Neural cell (in vitro differentiated cells): ENCODE data around the gene TNRC6C. TPM values are rescaled to one million over a fixed set of nuclear protein-coding genes. Genes with fewer than 3 reads are reported as not detected.
A peak's percentile ranks its signal among the peaks of the same experiment; 100 is the strongest.

Experiments
- H2AFZ ChIP-seq: fragments of 200-600, 300-800 bp; sonication (generic), shearing (Covaris generic); 2 replicates; pipeline ENCODE4 v1.6.0; 2014; ENCODE audit warnings: low read depth, mild to moderate bottlenecking, antibody characterized with exemption, low read length, moderate library complexity
- H3F3A ChIP-seq: fragments of 200-600 bp; shearing (Covaris generic); 2 replicates; pipeline ENCODE4 v1.6.1; 2016; ENCODE audit warnings: mild to moderate bottlenecking, moderate library complexity, mixed read lengths, antibody characterized with exemption, low read length; ENCODE audit not compliant: insufficient read depth, poor library complexity, severe bottlenecking
- H3K27ac ChIP-seq: fragments of 200-600, 300-800 bp; sonication (generic), shearing (Covaris generic); 2 replicates; pipeline ENCODE4 v1.5.1; 2014; ENCODE audit warnings: mild to moderate bottlenecking, low read length, moderate library complexity
- H3K27me3 ChIP-seq: fragments of 300-800, 200-600 bp; sonication (generic), shearing (Covaris generic); 2 replicates; pipeline ENCODE4 v1.6.0; 2014; ENCODE audit warnings: mild to moderate bottlenecking, low read depth, low read length, moderate library complexity; ENCODE audit not compliant: insufficient read depth
- H3K36me3 ChIP-seq: fragments of 300-800, 200-600 bp; sonication (generic), shearing (Covaris generic); 2 replicates; pipeline ENCODE4 v1.5.1; 2014; ENCODE audit warnings: mild to moderate bottlenecking, antibody characterized with exemption, low read length, moderate library complexity; ENCODE audit not compliant: insufficient read depth
- H3K4me2 ChIP-seq: fragments of 300-800, 200-600 bp; sonication (generic), shearing (Covaris generic); 2 replicates; pipeline ENCODE4 v1.6.0; 2014; ENCODE audit warnings: mild to moderate bottlenecking, low read length
- H3K4me3 ChIP-seq: fragments of 300-800, 200-600 bp; sonication (generic), shearing (Covaris generic); 2 replicates; pipeline ENCODE4 v1.5.1; 2014; ENCODE audit warnings: mild to moderate bottlenecking, low read length, moderate library complexity
- H3K79me2 ChIP-seq: fragments of 200-600 bp; shearing (Covaris generic); replicated peaks from 2 replicates; pipeline ENCODE4 v1.6.0; 2014; ENCODE audit warnings: mild to moderate bottlenecking, low read length, moderate library complexity; ENCODE audit not compliant: insufficient read depth
- H3K9ac ChIP-seq: fragments of 300-800, 200-600 bp; sonication (generic), shearing (Covaris generic); 2 replicates; pipeline ENCODE4 v1.6.1; 2016; ENCODE audit warnings: mild to moderate bottlenecking, low read length, mixed read lengths
- H3K9me2 ChIP-seq: fragments of 200-600 bp; shearing (Covaris generic); 2 replicates; pipeline ENCODE4 v1.6.1; 2016; ENCODE audit warnings: mild to moderate bottlenecking, low read length, mixed read lengths; ENCODE audit not compliant: insufficient read depth
- H3K9me3 ChIP-seq: fragments of 200-600, 300-800 bp; sonication (generic), shearing (Covaris generic); 2 replicates; pipeline ENCODE4 v1.6.1; 2016; ENCODE audit warnings: mild to moderate bottlenecking, mixed run types, low read length, moderate library complexity, mixed read lengths
- H4K20me1 ChIP-seq: fragments of 200-600 bp; shearing (Covaris generic); 2 replicates; pipeline ENCODE4 v1.6.1; 2016; ENCODE audit warnings: mild to moderate bottlenecking, mixed run types; ENCODE audit not compliant: insufficient read depth
- EP300 ChIP-seq: fragments of 450-650 bp; conservative IDR thresholded peaks from 2 replicates; pipeline ENCODE4 v1.6.1; 2014; ENCODE audit warnings: antibody characterized with exemption, mild to moderate bottlenecking, moderate library complexity; ENCODE audit not compliant: poor library complexity, severe bottlenecking
- EZH2 ChIP-seq: fragments of 200-600, 300-800 bp; shearing (Covaris generic), sonication (generic); IDR thresholded peaks from 2 replicates; pipeline ENCODE4 v1.6.1; 2014; ENCODE audit warnings: antibody characterized with exemption, low read length, borderline replicate concordance, mild to moderate bottlenecking; ENCODE audit not compliant: insufficient read depth, poor library complexity, severe bottlenecking
- MXI1 ChIP-seq: fragments of 450-650 bp; conservative IDR thresholded peaks from 2 replicates; pipeline ENCODE4 v1.6.1; 2014; ENCODE audit warnings: antibody characterized with exemption, mild to moderate bottlenecking; ENCODE audit not compliant: poor library complexity, severe bottlenecking
- POLR2AphosphoS5 ChIP-seq: IDR thresholded peaks from 2 replicates; pipeline ENCODE4 v1.6.1; 2012
- RAD21 ChIP-seq: fragments of 450-650 bp; conservative IDR thresholded peaks from 2 replicates; pipeline ENCODE4 v1.6.1; 2014; ENCODE audit warnings: antibody characterized with exemption, mild to moderate bottlenecking, moderate library complexity
- SMC3 ChIP-seq: fragments of 450-650 bp; conservative IDR thresholded peaks from 2 replicates; pipeline ENCODE4 v1.6.1; 2014; ENCODE audit warnings: antibody characterized with exemption, mild to moderate bottlenecking, moderate library complexity; ENCODE audit not compliant: poor library complexity
- TAF1 ChIP-seq: IDR thresholded peaks from 2 replicates; pipeline ENCODE4 v1.6.1; 2012; ENCODE audit warnings: low read depth
- polyA plus RNA-seq: library from polyadenylated mRNA; depleted of rRNA; stranded (reverse); fragments of >200 nt; gene quantifications from 2 replicates; pipeline ENCODE4 v1.2.3, GENCODE V29; 2014
- TF ChIP-seq, protein P1 (sequence below): IDR thresholded peaks from 2 replicates; pipeline ENCODE4 v1.6.1; 2012; ENCODE audit warnings: borderline replicate concordance
- TF ChIP-seq, protein P2 (sequence below): fragments of 450-650 bp; IDR thresholded peaks from 2 replicates; pipeline ENCODE4 v1.5.1; 2014; ENCODE audit warnings: antibody characterized with exemption, mild to moderate bottlenecking, moderate library complexity; ENCODE audit not compliant: poor library complexity, severe bottlenecking

The TNRC6C gene
- polyA plus RNA-seq, 1 donor from 2014 or later, result 15.4 TPM

DNA sequence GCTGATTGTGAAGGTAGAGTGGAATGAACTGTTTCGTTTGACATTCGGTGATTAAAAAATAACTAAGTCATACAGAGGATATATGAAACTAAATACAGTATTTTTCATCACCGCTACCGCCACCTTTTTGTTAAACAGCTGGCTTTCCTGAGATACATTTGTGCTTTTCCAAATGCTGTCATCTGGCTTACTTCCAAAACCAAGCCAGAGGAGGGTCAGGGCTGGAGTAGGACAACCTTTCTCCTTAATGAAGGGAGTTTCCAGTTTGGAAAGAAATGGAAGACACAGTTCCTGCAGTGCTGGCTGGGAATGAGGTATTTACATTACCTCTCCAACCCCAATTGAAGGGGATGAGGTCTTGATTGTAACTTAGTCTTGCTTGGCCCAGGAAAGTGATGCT is 3.2 kb downstream of the TNRC6C start:
- peak overlapping the region; percentile 86 for H3K4me3 ChIP-seq
- no peak overlapping the region for H3K9ac ChIP-seq
- H2AFZ ChIP-seq, result no peak overlapping the region
- H3K9me3 ChIP-seq, result no peaks in the 10 kb centered on the region
- no peaks in the 10 kb centered on the region for H3F3A ChIP-seq
- peak overlapping the region; percentile 9 for H3K27ac ChIP-seq
- H3K36me3 ChIP-seq, result no peaks in the 10 kb centered on the region
- TF ChIP-seq MXI1 (no peak), SMC3 (no peak), TAF1 (no peak), EZH2 (no peak), RAD21 (no peak), POLR2AphosphoS5 (no peak), EP300 (no peak)
- TF ChIP-seq, protein P1, sequence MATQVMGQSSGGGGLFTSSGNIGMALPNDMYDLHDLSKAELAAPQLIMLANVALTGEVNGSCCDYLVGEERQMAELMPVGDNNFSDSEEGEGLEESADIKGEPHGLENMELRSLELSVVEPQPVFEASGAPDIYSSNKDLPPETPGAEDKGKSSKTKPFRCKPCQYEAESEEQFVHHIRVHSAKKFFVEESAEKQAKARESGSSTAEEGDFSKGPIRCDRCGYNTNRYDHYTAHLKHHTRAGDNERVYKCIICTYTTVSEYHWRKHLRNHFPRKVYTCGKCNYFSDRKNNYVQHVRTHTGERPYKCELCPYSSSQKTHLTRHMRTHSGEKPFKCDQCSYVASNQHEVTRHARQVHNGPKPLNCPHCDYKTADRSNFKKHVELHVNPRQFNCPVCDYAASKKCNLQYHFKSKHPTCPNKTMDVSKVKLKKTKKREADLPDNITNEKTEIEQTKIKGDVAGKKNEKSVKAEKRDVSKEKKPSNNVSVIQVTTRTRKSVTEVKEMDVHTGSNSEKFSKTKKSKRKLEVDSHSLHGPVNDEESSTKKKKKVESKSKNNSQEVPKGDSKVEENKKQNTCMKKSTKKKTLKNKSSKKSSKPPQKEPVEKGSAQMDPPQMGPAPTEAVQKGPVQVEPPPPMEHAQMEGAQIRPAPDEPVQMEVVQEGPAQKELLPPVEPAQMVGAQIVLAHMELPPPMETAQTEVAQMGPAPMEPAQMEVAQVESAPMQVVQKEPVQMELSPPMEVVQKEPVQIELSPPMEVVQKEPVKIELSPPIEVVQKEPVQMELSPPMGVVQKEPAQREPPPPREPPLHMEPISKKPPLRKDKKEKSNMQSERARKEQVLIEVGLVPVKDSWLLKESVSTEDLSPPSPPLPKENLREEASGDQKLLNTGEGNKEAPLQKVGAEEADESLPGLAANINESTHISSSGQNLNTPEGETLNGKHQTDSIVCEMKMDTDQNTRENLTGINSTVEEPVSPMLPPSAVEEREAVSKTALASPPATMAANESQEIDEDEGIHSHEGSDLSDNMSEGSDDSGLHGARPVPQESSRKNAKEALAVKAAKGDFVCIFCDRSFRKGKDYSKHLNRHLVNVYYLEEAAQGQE, result no peak
- TF ChIP-seq, protein P2, sequence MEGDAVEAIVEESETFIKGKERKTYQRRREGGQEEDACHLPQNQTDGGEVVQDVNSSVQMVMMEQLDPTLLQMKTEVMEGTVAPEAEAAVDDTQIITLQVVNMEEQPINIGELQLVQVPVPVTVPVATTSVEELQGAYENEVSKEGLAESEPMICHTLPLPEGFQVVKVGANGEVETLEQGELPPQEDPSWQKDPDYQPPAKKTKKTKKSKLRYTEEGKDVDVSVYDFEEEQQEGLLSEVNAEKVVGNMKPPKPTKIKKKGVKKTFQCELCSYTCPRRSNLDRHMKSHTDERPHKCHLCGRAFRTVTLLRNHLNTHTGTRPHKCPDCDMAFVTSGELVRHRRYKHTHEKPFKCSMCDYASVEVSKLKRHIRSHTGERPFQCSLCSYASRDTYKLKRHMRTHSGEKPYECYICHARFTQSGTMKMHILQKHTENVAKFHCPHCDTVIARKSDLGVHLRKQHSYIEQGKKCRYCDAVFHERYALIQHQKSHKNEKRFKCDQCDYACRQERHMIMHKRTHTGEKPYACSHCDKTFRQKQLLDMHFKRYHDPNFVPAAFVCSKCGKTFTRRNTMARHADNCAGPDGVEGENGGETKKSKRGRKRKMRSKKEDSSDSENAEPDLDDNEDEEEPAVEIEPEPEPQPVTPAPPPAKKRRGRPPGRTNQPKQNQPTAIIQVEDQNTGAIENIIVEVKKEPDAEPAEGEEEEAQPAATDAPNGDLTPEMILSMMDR, result no peak
- H3K4me2 ChIP-seq, result peak overlapping the region; percentile 44
- no peaks in the 10 kb centered on the region for H3K9me2 ChIP-seq
- peaks cover 76% of the 10 kb centered on the region for H3K79me2 ChIP-seq
- peaks cover 34% of the 10 kb centered on the region for H4K20me1 ChIP-seq
- no peaks in the 10 kb centered on the region for H3K27me3 ChIP-seq

DNA sequence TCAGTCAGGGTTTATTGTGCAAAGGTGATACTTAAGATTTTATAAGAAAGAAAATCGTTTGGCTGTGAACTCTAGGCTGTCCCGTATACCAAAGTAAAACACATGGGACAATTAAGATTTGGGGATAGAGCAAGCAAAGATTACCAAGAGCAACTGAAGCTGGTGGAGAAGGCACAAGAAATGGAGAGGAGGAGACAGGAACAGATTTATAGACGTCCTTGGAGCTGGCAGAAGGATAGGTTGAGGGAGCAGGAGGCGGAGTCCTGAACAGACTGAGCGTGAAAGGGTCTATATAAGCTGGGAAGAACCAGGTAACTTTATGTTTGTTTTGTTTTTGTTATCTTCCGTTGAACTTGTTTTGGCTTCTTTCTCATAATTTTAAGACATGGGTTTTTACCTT is 3.8 kb downstream of the TNRC6C start:
- Histone ChIP-seq H3K4me2 (peak overlapping the region; percentile 44), H3F3A (no peaks in the 10 kb centered on the region), H3K27ac (no peak overlapping the region), H3K79me2 (peaks cover 82% of the 10 kb centered on the region), H3K36me3 (no peaks in the 10 kb centered on the region), H3K9me2 (no peaks in the 10 kb centered on the region), H3K4me3 (peak overlapping the region; percentile 86), H3K9me3 (no peaks in the 10 kb centered on the region), H4K20me1 (peaks cover 38% of the 10 kb centered on the region), H3K27me3 (no peaks in the 10 kb centered on the region), H2AFZ (no peak overlapping the region), H3K9ac (no peak overlapping the region)
- TF ChIP-seq POLR2AphosphoS5 (no peak), SMC3 (no peak), RAD21 (no peak), EP300 (no peak), MXI1 (no peak), TAF1 (no peak), EZH2 (no peak)
- TF ChIP-seq, protein P1, result no peak
- TF ChIP-seq, protein P2, result no peak
